ENCODE data around the gene CPEB4.

DNA sequence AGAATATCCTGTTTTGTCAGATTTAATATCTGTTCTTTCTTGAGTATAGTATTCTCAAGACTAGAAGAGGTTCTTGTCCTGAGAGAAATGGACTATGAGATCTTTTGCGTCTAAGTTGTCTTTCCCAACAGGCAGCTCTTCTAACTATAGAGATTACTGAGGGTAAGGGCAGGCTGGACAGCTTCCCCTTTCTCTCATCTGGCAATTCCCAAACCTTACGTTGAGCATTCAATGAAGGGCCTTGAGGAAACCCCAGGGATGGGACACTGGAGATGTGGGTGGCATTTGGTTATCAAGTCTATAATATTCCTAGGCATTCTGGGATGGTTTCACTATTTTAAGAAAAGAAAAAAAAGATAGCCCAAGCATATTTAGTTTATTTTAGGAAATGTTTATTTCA is 72.8 kb downstream of the CPEB4 start:
- TF ChIP-seq CTCF (IDR thresholded peaks at IDR 0.05) = no peak
- TF ChIP-seq POLR2A (IDR thresholded peaks at IDR 0.05) = no peak

Data from adrenal gland (tissue), 5 donors.